Epithelial cell of esophagus (primary cell): ENCODE data around the gene TRNP1.

Source experiments
- DNase-seq: peaks from one replicate; pipeline ENCODE4 v3.0.0; 2010; ENCODE audit warnings: low read depth
- H3K4me3 ChIP-seq: 2 replicates; pipeline ENCODE4 v1.5.1; 2011; ENCODE audit warnings: mild to moderate bottlenecking, low read length, control low read depth
- CTCF ChIP-seq: IDR thresholded peaks from 2 replicates; pipeline ENCODE4 v1.5.1; 2011; ENCODE audit warnings: low read depth, mild to moderate bottlenecking, low read length, control low read depth, inconsistent platforms; ENCODE audit not compliant: insufficient read depth; ENCODE audit errors: missing control alignments

Gene TRNP1

DNA sequence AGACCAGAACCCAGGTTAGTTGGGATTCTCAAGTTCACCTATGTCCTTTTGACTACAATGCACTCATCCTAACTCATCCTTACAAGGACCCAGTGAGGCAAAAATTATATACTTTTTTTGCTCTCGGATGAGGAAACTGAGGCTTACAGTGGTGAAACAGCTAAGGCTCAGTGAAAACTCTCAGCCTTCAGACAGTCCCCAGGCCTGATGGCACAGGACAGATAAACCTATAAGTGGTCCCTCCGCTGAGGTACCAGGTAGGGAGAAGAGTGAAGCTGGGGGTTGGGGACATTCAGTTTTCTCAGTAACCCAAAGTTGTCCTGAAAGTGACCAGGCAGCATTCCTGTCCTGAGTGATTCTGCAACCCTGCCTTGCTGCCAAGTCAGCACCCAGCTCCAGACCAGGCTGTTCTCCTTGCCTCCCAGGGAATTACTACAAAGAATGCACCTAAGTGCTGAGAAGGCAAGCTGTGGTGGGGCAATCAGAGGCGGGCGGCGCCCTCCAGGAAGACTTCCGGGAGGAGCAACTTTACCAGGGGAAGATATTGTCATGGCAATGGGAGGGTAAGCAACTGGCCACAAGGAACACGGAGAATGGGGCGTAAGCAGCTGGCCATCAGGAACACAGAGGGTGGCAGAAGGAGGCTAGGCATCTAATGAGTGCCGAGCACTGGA is 14.6 kb downstream of the TRNP1 start:
- peak; percentile 93 for DNase-seq
- no peak for TF ChIP-seq CTCF
- H3K4me3 ChIP-seq = peak overlapping the region; percentile 11

GRCh38 chr1:27009601-27010197 is 16.2 kb downstream of the TRNP1 start:
- peak; percentile 90 for DNase-seq
- peak overlapping the region; percentile 95 for H3K4me3 ChIP-seq
- TF ChIP-seq CTCF = peak; percentile 28

DNA sequence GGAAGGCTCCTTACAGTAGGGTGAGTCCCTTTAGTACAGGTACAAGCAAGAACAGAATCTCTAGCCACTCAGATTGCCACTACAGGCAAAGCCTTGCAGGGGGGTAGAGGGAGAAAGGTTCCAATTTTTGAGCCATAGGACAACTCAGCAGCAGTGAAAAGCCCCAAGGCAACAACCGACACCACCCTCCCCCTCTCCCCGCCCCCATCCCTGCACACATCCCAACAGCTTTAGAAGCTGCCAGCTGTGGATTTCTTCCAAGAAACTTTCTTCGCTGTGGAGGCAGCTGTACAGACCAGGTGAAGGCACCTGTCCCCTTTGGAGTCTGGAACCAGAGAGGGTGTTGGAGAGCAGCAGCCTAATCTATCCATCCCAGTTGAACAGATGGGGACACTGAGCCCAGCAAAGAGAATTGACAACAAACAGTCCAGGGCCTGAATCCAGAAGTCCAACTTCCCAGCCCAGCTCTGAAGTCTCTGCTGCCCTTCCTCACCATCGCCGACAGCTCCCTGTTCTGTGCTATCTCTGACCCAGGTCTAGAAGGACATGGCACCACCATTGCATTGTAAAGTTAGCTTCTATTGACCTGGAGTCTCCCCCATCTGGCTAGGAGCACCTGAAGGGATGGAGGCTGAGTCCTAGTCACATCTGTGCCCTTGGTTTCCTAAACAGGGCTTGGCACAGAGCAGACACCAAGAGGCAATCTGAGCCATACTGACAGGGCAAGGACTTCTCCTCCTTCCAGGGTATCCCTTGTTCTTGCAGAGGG is 16.9 kb downstream of the TRNP1 start:
- no peak for TF ChIP-seq CTCF
- no peak for DNase-seq
- peak overlapping the region; percentile 95 for H3K4me3 ChIP-seq

DNA sequence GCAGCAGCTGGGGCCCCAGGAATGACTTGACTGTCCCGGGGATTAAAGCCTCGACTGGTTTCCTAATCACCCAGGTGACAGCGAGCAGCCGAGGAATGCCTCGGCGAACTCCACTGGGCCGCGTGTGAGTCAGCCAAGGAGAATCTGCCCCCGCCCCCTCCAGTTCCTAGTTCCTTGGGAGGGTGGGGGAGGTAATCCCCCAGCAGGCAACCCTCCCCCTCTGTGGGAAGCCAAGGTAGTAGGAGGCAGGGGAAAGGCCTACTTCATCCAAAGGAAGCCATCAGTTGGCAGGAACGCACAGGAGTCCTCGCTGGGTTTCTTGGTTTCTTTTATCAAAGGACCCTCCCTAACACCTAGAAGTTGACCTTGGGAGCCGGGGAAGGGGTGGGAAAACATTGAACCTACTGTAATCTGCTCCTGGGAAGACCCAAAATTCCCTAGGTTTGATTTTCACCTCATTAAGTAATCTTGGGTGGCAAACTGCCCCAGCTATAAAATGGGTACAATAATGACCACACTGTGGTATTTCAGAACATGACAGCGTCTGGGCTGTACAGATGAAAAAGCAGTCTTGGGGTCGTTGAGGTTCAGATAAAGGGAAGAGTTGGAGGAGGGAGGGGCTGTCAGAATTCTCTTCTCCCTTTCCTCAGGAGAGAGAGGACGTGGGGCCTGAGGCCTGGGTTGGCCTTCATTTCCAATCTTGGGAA is 17.7 kb downstream of the TRNP1 start:
- peak overlapping the region; percentile 95 for H3K4me3 ChIP-seq
- peak; percentile 97 for DNase-seq
- TF ChIP-seq CTCF = no peak

DNA sequence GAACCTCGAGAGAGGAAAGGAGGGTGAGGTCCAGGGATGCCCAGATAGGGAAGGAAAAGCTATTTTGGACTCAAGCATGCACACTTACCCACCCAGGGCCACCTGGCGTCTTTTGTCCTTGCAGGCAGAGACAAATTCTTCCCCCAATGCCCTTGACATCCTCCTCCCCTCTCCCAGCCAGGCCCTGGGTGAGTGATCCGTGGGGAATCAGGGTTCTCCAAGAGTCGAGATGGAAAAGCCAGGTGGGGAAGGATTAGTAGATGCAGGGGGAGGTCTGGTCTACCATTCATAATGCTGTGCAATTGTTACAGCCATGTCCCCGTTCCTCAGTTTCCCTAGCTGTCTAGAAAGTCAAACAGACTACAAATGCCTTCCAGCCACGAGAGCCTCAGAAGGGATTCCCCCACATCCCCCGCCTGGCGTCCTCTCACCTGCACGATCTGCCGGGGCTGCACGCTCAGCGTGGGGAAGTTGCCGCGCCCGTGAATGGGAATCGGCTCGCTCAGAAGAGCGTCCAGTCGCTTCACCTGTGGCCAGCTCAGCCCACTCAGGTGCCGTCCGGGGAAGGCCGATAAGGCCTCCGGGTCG is 18.6 kb downstream of the TRNP1 start:
- H3K4me3 ChIP-seq = peak overlapping the region; percentile 95
- DNase-seq = no peak
- no peak for TF ChIP-seq CTCF

GRCh38 chr1:27015260-27015659 is 21.8 kb downstream of the TRNP1 start:
- DNase-seq = no peak
- no peak for TF ChIP-seq CTCF
- H3K4me3 ChIP-seq = no peak overlapping the region
